Stimulated activated memory B cell treated with anti-CD40 and anti-IgM and Interleukin-4, amounts not matched to agents 10 μg/mL and 1 μg/mL and 100 μg/mL, for 72 hours (primary cell): ENCODE data around the gene COBL.

Experiments used
- ATAC-seq: fragments of 150-1000 bp; cut with Tn5 transposase; 2 replicates; pipeline ENCODE4 v1.10.0; 2021
- H3K27ac Mint-ChIP-seq: one replicate; pipeline ENCODE4 v1.8.0; 2022; ENCODE audit warnings: mild to moderate bottlenecking, mixed read lengths
- H3K27me3 Mint-ChIP-seq: one replicate; pipeline ENCODE4 v1.8.0; 2022; ENCODE audit warnings: mixed read lengths
- H3K36me3 Mint-ChIP-seq: one replicate; pipeline ENCODE4 v1.8.0; 2022; ENCODE audit warnings: mixed read lengths
- H3K4me1 Mint-ChIP-seq: one replicate; pipeline ENCODE4 v1.8.0; 2022; ENCODE audit warnings: mixed read lengths
- H3K4me3 Mint-ChIP-seq: one replicate; pipeline ENCODE4 v1.8.0; 2022; ENCODE audit warnings: mild to moderate bottlenecking, moderate library complexity, mixed read lengths
- H3K9me3 Mint-ChIP-seq: one replicate; pipeline ENCODE4 v1.8.0; 2022; ENCODE audit warnings: mixed read lengths

The COBL gene

DNA sequence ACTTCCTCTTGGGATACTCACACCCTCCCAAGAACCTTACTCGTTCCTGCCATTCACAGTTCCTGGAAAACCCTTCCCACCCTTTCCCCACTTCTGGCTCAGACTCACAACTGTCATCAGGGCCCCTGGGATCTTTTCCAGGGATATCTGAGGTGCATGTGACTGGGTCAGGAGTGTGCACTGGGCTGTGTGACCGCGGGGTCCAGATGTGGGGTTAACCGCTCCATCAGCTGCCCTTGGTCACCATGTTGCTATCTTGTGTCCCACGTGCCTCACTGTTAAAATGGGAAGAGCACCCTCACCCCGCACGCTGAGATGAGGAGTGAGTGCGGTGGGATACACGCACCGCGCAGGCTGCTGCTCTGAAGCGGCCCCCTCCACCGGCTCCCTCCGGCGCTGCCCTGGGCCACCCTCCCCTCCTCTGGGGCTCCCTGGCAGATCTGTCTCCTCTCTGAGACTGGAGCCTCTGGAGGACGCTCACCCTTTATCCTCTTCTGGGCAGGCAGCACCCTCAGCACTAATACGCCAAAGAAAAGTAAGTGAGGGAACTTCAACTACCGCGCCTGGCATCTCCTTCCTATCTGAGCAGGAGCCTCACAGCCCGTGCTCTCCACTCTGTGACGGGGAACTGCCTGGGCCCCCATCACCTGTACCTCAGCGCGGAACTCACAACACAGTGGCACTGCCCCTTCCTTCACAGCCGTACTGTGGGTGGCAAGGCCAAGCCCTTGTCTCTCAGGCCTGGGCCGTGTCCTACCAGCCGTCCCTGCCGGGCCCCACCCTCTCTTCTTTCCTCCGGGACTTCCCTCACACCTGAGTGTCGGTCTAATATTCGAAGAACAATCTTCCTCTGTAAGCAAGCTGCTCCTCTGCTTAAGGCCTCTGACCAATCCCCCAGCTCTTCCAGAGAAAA lies 15.6 kb downstream of the COBL start:
- H3K36me3 Mint-ChIP-seq = no peaks in the 10 kb centered on the region
- no peak for ATAC-seq
- no peaks in the 10 kb centered on the region for H3K9me3 Mint-ChIP-seq
- no peaks in the 10 kb centered on the region for H3K4me1 Mint-ChIP-seq
- no peak overlapping the region for H3K4me3 Mint-ChIP-seq
- H3K27ac Mint-ChIP-seq = no peak overlapping the region
- H3K27me3 Mint-ChIP-seq = peaks cover 12% of the 10 kb centered on the region

DNA sequence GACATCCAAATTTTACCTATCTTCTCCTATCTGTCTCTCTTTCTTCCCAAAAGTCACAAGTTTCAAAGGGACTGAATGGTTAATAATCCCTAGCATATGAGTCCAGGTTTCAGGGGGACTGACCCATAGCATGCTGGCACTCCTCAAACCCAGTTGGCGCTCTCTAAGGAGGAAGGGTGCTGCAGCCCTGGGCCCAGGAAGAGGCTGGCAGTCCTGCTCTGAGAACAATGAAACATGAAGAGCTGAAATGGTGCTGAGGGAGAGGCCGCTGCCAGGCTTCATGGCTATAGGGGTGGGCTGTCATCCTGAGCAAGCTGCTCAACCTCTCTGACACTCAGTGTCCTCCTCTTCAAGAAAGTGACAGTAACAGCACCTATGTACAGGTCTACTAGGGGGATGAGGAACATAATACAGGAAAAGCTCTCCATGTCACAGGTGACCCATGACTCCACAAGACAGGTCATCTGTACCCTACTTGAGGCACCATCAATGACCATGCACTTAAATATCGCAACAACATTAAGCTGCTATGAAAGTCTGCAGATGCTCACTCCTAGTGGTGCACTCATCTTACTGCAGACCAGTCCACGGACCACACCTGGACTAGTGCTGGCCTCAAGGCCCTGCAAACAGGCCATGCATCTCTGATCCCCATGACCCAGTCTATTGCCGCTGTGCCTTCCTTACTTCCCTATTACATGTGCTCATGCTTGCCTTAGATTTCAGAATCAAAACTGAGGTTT lies 17.0 kb downstream of the COBL start:
- no peaks in the 10 kb centered on the region for H3K9me3 Mint-ChIP-seq
- no peaks in the 10 kb centered on the region for H3K4me1 Mint-ChIP-seq
- no peaks in the 10 kb centered on the region for H3K36me3 Mint-ChIP-seq
- no peak overlapping the region for H3K27ac Mint-ChIP-seq
- peaks cover 12% of the 10 kb centered on the region for H3K27me3 Mint-ChIP-seq
- no peak for ATAC-seq
- no peak overlapping the region for H3K4me3 Mint-ChIP-seq

DNA sequence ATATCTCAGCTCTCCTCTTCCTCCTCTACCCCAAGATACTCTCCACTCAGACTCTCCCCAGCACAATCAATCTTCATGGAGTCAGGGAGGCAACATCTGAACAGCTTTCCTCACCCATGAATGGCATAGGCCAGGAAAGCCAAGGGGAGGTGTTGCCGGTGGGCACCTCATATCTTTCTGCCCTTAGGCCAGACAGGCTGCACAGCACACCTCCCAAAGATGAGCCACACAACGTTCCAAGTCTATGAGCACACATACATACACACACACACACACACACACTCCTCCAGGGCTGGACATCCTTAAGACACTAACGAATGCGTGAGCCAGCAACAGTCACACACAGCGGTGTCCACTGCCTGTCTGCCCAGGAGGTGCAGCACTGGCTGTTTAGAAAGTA lies 17.7 kb downstream of the COBL start:
- Mint-ChIP-seq H3K27me3 (peaks cover 12% of the 10 kb centered on the region), H3K27ac (no peak overlapping the region), H3K4me3 (no peak overlapping the region), H3K9me3 (no peaks in the 10 kb centered on the region), H3K4me1 (no peaks in the 10 kb centered on the region), H3K36me3 (no peaks in the 10 kb centered on the region)
- no peak for ATAC-seq

DNA sequence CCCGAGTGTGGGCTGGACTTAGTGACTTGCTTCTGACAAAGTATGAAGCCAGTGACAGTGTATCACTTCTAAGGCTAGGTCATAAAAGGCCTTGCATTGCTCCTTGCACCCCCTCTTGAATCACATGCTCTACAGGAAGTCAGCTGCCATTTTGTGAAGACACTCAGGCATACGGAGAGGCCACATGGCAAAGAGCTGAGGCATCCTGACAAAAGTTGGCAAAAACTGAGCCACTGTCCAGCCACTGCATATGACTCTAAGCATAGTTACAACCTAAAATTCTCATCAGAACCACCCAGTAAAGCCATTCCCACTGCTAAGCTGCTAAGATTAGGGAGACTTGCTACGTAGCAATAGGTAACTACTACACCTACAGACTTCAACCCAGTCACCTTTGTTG lies 18.6 kb downstream of the COBL start:
- Mint-ChIP-seq H3K4me1 (no peaks in the 10 kb centered on the region), H3K27ac (no peak overlapping the region), H3K36me3 (no peaks in the 10 kb centered on the region), H3K4me3 (no peak overlapping the region), H3K9me3 (no peaks in the 10 kb centered on the region), H3K27me3 (peaks cover 12% of the 10 kb centered on the region)
- no peak for ATAC-seq

DNA sequence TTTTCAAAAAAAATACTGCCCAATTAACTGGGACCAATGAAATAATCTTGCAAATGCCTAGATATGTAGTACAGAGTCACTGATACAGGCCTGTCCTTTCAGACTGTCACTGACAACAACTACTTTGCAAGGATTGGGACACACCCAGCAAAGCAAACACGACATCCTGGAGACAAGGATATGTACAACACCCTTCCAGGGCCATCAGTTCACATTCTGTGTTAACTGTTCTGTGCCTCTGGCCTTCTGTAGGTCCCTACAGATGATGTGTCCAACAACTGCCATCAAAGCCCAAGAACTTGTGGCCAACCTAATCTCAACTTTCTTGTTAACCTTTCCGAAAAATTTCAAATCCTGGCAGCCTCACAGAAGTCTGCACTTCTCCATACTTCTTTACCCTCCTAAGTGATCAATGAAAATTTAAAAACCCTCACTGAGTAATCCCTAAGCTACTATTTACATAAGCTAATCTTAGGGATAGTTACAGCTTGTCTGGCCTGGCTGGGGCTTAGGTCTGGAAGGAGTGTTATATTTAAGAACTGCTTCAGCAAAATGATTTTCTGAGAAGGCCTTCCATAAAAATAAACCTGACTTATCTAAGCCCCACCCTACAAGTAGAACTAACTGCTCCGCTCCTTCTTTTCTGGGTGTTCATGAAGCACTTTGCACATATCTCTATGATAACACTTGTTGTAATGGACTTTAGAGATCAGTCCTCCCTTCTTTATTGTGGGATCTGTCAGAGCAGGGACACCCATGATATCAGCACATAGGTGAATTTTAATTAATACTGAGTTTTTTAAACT lies 21.0 kb downstream of the COBL start:
- Mint-ChIP-seq H3K4me1 (no peaks in the 10 kb centered on the region), H3K27me3 (no peaks in the 10 kb centered on the region), H3K36me3 (no peaks in the 10 kb centered on the region), H3K27ac (no peak overlapping the region), H3K4me3 (no peak overlapping the region), H3K9me3 (no peaks in the 10 kb centered on the region)
- no peak for ATAC-seq

DNA sequence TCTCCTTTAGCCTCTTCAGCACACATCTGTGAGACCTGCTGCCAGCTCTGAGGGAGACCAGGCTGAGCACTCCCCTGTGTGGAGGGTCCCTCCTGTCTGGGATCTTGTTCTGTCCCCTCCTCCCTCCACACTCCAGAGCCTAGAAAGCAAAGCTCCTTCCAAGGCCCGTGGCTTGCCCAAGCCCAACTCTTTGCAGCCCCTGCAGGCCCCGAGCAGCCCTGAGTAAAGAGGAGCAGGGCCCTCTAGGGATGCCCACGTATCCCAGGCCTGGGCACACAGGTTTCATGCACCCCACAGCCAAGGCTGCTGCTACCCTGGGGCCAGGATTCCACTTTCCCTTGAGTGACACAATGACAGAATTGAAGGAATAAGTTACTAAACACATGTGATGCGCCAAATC lies 24.0 kb downstream of the COBL start:
- ATAC-seq = no peak
- Mint-ChIP-seq H3K9me3 (no peaks in the 10 kb centered on the region), H3K27me3 (no peaks in the 10 kb centered on the region), H3K4me3 (no peak overlapping the region), H3K27ac (no peak overlapping the region), H3K4me1 (no peaks in the 10 kb centered on the region), H3K36me3 (no peaks in the 10 kb centered on the region)

DNA sequence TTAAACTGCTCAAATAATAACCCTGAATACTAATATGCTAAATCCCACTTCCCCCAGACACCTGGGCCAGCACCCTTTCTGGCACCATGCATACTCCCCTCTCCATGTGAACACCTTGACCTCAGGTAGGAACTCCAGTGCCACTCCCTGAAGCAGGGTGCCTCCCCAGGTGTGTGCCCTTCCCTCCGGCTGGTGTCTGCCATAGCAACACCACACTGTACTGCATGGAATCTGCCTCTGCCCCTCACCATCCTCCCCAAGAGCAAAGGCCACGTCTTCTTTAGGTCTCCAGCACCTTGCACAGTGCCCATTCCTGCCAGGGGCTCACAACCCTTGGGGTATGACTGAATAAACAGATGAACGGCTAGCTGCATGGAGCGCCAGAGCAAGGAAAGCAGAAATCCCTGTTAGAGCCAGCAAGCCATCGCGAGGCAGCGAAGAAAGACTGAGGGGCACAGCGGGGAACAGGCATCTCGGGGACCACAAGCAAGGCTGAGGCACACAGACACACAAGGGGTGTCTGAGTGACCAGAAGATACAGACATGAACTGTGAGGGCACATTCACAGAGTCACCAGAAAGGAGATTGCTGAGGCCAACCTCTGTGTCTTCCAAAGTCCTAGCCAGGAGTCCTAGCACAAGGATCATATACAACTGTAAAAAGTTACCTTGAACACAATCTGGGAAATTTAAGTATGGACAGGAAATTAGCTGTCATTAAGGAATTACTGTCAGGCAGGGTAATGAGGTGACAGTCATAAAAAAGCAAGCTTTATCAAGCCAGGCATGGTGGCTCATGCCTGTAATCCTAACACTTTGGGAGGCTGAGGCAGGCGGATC lies 25.7 kb downstream of the COBL start:
- Mint-ChIP-seq H3K4me3 (no peak overlapping the region), H3K4me1 (no peaks in the 10 kb centered on the region), H3K27me3 (no peaks in the 10 kb centered on the region), H3K9me3 (no peaks in the 10 kb centered on the region), H3K27ac (no peak overlapping the region), H3K36me3 (no peaks in the 10 kb centered on the region)
- no peak for ATAC-seq

DNA sequence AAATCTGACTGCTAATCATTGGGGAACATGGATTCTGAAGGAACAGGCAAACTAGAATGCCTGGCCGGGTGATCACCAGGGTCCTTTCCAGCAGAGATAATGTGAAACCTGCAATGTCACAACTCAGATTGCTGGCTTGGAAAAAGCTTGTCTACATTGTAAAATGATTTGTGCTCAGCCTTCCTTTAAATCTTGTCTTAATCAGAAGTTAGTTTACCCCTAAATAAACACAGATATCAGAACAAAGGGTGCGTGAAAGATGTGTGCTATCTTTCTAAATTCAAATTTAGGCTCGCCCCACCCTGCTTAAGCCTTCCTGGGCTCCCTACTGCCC lies 26.3 kb downstream of the COBL start:
- Mint-ChIP-seq H3K4me3 (no peak overlapping the region), H3K4me1 (no peaks in the 10 kb centered on the region)

DNA sequence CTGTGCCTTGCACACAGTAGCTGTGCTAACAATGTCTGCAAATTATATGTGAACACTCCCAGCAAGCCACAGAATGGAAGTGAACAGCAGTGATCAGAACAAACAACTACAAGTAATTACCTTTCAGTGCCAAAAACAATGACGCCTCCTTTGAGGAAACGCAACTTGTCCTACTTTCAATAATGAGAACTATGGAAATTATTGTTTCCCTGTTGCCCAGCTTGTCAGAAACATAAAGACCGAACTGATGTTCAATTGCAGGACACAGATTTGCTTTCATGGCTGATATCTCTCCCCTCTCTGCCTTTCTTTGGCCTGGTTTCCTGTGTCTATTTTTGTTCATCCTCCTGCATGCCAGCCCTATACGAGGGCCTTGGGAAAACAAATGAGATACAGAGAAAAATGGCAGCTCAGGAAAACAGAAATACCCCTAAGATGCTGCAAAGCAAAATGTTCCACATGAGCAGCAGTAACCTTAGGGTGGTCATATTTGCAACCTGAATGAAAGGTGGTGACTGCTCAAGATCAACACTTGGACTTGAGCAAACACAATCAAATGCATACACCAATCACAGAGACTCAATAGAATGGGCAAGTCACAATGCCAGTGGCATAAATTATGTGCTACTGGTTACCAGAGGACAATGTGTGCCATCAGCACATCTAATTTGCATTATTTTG lies 26.8 kb downstream of the COBL start:
- H3K27ac Mint-ChIP-seq = no peak overlapping the region
- H3K27me3 Mint-ChIP-seq = no peaks in the 10 kb centered on the region
- no peaks in the 10 kb centered on the region for H3K36me3 Mint-ChIP-seq
- H3K9me3 Mint-ChIP-seq = no peaks in the 10 kb centered on the region
- H3K4me3 Mint-ChIP-seq = no peak overlapping the region
- ATAC-seq = no peak
- H3K4me1 Mint-ChIP-seq = no peaks in the 10 kb centered on the region

More for the DNA sequence above, 26.3 kb downstream of the COBL start:
- H3K36me3 Mint-ChIP-seq = no peaks in the 10 kb centered on the region
- H3K27me3 Mint-ChIP-seq = no peaks in the 10 kb centered on the region
- H3K9me3 Mint-ChIP-seq = no peaks in the 10 kb centered on the region
- no peak for ATAC-seq
- H3K27ac Mint-ChIP-seq = no peak overlapping the region

DNA sequence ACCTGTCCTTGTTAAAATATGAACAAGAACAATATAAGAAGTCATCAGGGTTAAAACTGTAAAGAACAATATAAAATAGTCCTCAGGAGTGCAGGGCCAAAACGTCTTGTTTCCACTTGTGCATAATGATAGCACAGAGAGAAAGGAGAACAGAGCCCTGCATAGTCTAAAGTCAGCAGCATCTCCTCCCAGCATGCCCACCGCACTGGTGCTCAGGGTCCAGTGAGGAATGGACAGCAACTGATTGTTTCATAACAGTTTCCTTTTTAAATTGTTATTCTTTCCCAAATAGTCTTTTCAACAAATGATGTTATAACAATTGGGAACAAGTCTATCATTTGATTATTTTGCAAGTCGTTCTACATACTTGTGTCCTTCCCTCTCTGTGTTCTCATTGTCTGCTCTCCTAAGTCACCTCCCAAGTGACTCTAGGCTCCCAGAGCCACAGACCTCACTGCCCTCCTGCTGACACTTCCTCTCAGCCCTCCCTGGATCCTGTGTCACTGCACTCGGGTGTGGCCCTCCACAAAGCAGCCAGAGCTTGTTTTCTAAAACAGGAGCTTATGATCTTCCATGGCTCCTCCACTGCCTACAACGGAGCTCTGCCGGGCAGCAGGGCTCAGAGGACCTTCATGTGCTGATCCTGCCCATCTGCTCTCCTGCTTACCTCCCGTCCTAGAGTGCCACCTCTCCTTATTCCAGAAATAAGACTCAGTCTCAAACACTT lies 27.6 kb downstream of the COBL start:
- H3K27me3 Mint-ChIP-seq = no peaks in the 10 kb centered on the region
- no peaks in the 10 kb centered on the region for H3K36me3 Mint-ChIP-seq

DNA sequence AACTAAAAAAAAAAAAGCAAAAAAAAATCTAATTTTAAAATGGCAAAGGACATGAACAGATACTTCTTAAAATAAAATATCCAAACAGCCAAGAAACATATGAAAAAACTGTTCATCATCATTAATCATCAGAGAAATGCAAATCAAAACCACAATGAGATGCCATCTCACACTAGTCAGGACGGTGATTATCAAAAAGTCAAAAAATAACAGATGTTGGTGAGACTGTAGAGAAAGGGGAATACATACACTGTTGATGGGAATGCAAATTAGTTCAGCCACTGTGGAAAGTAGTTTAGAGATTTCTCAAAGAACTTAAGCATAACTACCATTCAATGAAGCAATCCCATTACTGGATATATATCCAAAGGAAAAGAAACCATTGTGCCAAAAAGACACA lies 30.2 kb downstream of the COBL start:
- no peaks in the 10 kb centered on the region for H3K27me3 Mint-ChIP-seq
- H3K36me3 Mint-ChIP-seq = no peaks in the 10 kb centered on the region
- no peak overlapping the region for H3K27ac Mint-ChIP-seq
- no peak overlapping the region for H3K4me3 Mint-ChIP-seq
- peaks cover 3% of the 10 kb centered on the region for H3K9me3 Mint-ChIP-seq
- no peak for ATAC-seq
- no peaks in the 10 kb centered on the region for H3K4me1 Mint-ChIP-seq

More for the DNA sequence above, 27.6 kb downstream of the COBL start:
- no peaks in the 10 kb centered on the region for H3K9me3 Mint-ChIP-seq
- no peaks in the 10 kb centered on the region for H3K4me1 Mint-ChIP-seq
- no peak for ATAC-seq
- H3K27ac Mint-ChIP-seq = no peak overlapping the region
- no peak overlapping the region for H3K4me3 Mint-ChIP-seq

DNA sequence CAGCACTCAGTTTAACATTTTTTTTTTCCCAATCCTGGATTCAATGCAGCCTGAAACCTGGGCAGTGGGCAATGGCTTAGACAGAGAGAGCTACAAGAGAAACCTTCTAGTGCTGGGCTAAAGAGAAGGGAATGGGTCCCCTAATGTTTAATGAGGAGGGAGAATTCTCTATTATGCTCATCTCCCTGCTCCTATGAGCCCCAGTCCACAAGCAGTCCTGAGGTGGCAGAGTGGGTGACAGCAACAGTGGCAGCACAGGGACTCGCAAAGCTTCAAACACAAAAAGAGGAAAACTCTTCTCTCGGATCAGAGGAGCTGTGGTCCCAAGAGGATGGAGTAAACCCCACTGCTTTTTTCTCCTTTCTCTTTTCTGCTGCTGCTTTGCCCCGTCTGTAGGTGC lies 36.5 kb downstream of the COBL start:
- Mint-ChIP-seq H3K27ac (no peak overlapping the region), H3K9me3 (peaks cover 3% of the 10 kb centered on the region), H3K36me3 (no peaks in the 10 kb centered on the region), H3K4me3 (no peak overlapping the region), H3K27me3 (peaks cover 9% of the 10 kb centered on the region), H3K4me1 (no peaks in the 10 kb centered on the region)
- ATAC-seq = no peak

DNA sequence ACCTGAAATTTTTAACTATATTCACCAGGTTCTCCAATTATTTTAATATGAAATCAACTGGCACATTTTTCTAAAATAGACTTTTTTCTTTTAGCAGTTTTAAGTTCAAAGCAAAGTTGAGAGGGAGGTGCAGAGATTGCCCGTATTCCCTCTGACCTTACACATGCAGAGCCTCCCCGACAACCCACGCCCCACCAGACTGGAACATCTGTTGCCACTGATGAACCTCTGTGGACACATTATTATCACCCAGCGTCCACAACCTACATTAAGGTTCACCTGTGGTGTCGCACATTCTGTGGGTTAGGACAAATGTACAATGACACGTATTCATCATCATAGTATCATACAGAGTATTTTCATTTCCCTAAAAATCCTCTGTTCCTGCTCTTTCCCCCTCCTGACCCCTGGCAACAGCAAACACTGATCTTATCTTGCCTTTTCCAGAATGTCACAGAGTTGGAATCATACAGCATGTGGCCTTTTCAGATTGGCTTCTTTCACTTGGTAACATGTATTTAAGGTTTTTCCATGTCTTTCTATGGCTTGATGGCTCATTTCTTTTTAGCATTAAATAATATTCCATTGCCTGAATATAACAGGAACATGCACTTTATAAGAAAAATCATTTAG lies 37.1 kb downstream of the COBL start:
- H3K4me1 Mint-ChIP-seq = no peaks in the 10 kb centered on the region
- H3K27ac Mint-ChIP-seq = no peak overlapping the region
- ATAC-seq = no peak
- peaks cover 9% of the 10 kb centered on the region for H3K27me3 Mint-ChIP-seq
- H3K9me3 Mint-ChIP-seq = peaks cover 3% of the 10 kb centered on the region
- no peak overlapping the region for H3K4me3 Mint-ChIP-seq
- H3K36me3 Mint-ChIP-seq = no peaks in the 10 kb centered on the region
